Common myeloid progenitor, CD34-positive (primary cell): Measurements from ENCODE around the gene SPACA4.

Experiments
- CTCF ChIA-PET: fragments of 350-600 bp; sonication (Branson Sonifier 250); formaldehyde crosslinking; loops from one replicate; lab custom pipeline; 2021; ENCODE audit warnings: antibody characterized with exemption; lab: Charles Lee
- POLR2A ChIA-PET: fragments of 350-600 bp; sonication (Branson Sonifier 250); formaldehyde crosslinking; loops from one replicate; lab custom pipeline; 2021; ENCODE audit warnings: antibody characterized with exemption; lab: Charles Lee
- DNase-seq, 3 donors: peaks; one replicate each; pipeline versions ENCODE4 v3.0.0 to v3.0.0-alpha.2; 2013
- H3K27ac ChIP-seq, 2 experiments: 1 replicate in 1 of 2; 2 replicates in 1 of 2; pipeline ENCODE4 v1.7.0; 2013; ENCODE audit warnings: inconsistent platforms in 2 of 2, low read length in 2 of 2, mild to moderate bottlenecking in 2 of 2, low read depth in 1 of 2, moderate library complexity in 1 of 2; ENCODE audit not compliant: severe bottlenecking in 2 of 2, insufficient read depth in 1 of 2, poor library complexity in 1 of 2
- H3K27me3 ChIP-seq, 5 experiments: replicated peaks in 2 of 5; 1 replicate in 3 of 5; 2 replicates in 2 of 5; pipeline versions ENCODE4 v1.6.1 to v1.7.0; 2013; ENCODE audit warnings: low read length in 4 of 5, mild to moderate bottlenecking in 2 of 5, moderate library complexity in 2 of 5, inconsistent platforms in 1 of 5; ENCODE audit not compliant: insufficient read depth in 5 of 5, control insufficient read depth in 4 of 5
- H3K36me3 ChIP-seq, 4 experiments: 1 replicate in 2 of 4; 2 replicates in 2 of 4; pipeline versions ENCODE4 v1.6.1 to v1.7.0; 2013; ENCODE audit warnings: low read length in 3 of 4, control low read depth in 1 of 4, mild to moderate bottlenecking in 1 of 4; ENCODE audit not compliant: control insufficient read depth in 4 of 4, insufficient read depth in 4 of 4
- H3K4me1 ChIP-seq, 4 experiments: 1 replicate in 3 of 4; 2 replicates in 1 of 4; pipeline versions ENCODE4 v1.6.1 to v1.7.1; 2013; ENCODE audit warnings: low read length in 3 of 4, mild to moderate bottlenecking in 3 of 4, control low read depth in 1 of 4, inconsistent platforms in 1 of 4, moderate library complexity in 1 of 4; ENCODE audit not compliant: control insufficient read depth in 4 of 4, insufficient read depth in 4 of 4; ENCODE audit errors: control extremely low read depth in 1 of 4
- H3K4me3 ChIP-seq, 7 experiments: 1 replicate in 4 of 7; 2 replicates in 3 of 7; pipeline versions ENCODE4 v1.5.1 to v1.7.0; 2013; ENCODE audit warnings: mild to moderate bottlenecking in 7 of 7, low read length in 6 of 7, moderate library complexity in 6 of 7, inconsistent platforms in 2 of 7, low read depth in 2 of 7, control low read depth in 1 of 7; ENCODE audit not compliant: insufficient read depth in 4 of 7, control insufficient read depth in 1 of 7; ENCODE audit errors: extremely low read depth in 1 of 7
- H3K9me3 ChIP-seq, 5 experiments: 1 replicate in 4 of 5; 2 replicates in 1 of 5; pipeline versions ENCODE4 v1.6.1 to v1.7.1; 2013; ENCODE audit warnings: low read length in 4 of 5, mild to moderate bottlenecking in 2 of 5, inconsistent platforms in 1 of 5, low read depth in 1 of 5, moderate library complexity in 1 of 5; ENCODE audit not compliant: control insufficient read depth in 4 of 5, insufficient read depth in 2 of 5; ENCODE audit errors: control extremely low read depth in 1 of 5
- WGBS: methylation state at CpG from one replicate; pipeline ENCODE4 v1.1.5; 2013; ENCODE audit not compliant: insufficient coverage; 5-methylcytosine and 5-hydroxymethylcytosine counted together

SPACA4 gene

GRCh38 chr19:48623556-48624066 lies 17.1 kb downstream of the SPACA4 start:
- POLR2A ChIA-PET, result interaction anchor here (0.5 to 1.1 kb wide), 3 partner anchors 143 to 221 kb away, joined by 4 to 5 read pairs (median 4); no protein-coding TSS in a partner anchor
- Histone ChIP-seq H3K4me3 (peak overlapping the region in 6 of 7 experiments; percentile 43 to 73 (median 60)), H3K27me3 (no peaks in the 10 kb centered on the region), H3K4me1 (peaks cover 0 to 30% (median 20%) of the 10 kb centered on the region in 4 experiments), H3K27ac (peak overlapping the region; percentile 23 to 77), H3K9me3 (no peaks in the 10 kb centered on the region), H3K36me3 (peaks cover 0 to 15% (median 9%) of the 10 kb centered on the region in 4 experiments)
- CTCF ChIA-PET, result interaction anchor here (0.8 to 2.3 kb wide), 5 partner anchors 8 to 15 kb away, joined by 3 to 6 read pairs (median 3); no protein-coding TSS in a partner anchor
- 58% methylated on average over 8 of the region's 8 CpGs for WGBS
- DNase-seq, result no peak

- WGBS, result 2% methylated on average over 27 of the region's 40 CpGs
- Histone ChIP-seq H3K27me3 (no peaks in the 10 kb centered on the region), H3K36me3 (peaks cover 0 to 16% (median 10%) of the 10 kb centered on the region in 4 experiments), H3K4me3 (peak overlapping the region; percentile 8 to 73 (median 63)), H3K9me3 (no peaks in the 10 kb centered on the region), H3K27ac (peak overlapping the region; percentile 15 to 77), H3K4me1 (peaks cover 0 to 30% (median 20%) of the 10 kb centered on the region in 4 experiments)
- POLR2A ChIA-PET, result interaction anchor here (0.5 to 1.1 kb wide), 3 partner anchors 143 to 1829 kb away, joined by 3 to 5 read pairs (median 4); no protein-coding TSS in a partner anchor
- DNase-seq, result peak; percentile 97 to 98 (median 98)
- CTCF ChIA-PET, result interaction anchor here (0.8 to 2.3 kb wide), 5 partner anchors 8 to 15 kb away, joined by 3 to 6 read pairs (median 3); no protein-coding TSS in a partner anchor
Measured at GRCh38 chr19:48624067-48624594, 17.6 kb downstream of the SPACA4 start.

GRCh38 chr19:48624791-48625723 lies 18.5 kb downstream of the SPACA4 start:
- no peaks in the 10 kb centered on the region for H3K27me3 ChIP-seq
- peak overlapping the region; percentile 15 to 68 for H3K27ac ChIP-seq
- peak overlapping the region in 3 of 7 experiments; percentile 63 to 73 (median 64) for H3K4me3 ChIP-seq
- H3K36me3 ChIP-seq, result peaks cover 0 to 16% (median 12%) of the 10 kb centered on the region in 4 experiments
- no peaks in the 10 kb centered on the region for H3K9me3 ChIP-seq
- ChIA-PET CTCF (interaction anchor here (2.3 kb wide), 1 partner anchor 8 kb away, joined by 6 read pairs; no protein-coding TSS in a partner anchor), POLR2A (no interaction called here)
- H3K4me1 ChIP-seq, result peaks cover 0 to 27% (median 18%) of the 10 kb centered on the region in 4 experiments
- 84% methylated on average over 17 of the region's 24 CpGs for WGBS
- no peak for DNase-seq

- ChIA-PET CTCF (no interaction called here), POLR2A (no interaction called here)
- DNase-seq, result no peak
- H3K36me3 ChIP-seq, result peaks cover 0 to 16% (median 12%) of the 10 kb centered on the region in 4 experiments
- peaks cover 0 to 31% (median 25%) of the 10 kb centered on the region in 4 experiments for H3K4me1 ChIP-seq
- H3K4me3 ChIP-seq, result no peak overlapping the region
- no peaks in the 10 kb centered on the region for H3K9me3 ChIP-seq
- no peak overlapping the region for H3K27ac ChIP-seq
- no peaks in the 10 kb centered on the region for H3K27me3 ChIP-seq
- 96% methylated on average over 26 of the region's 30 CpGs for WGBS
Measured at GRCh38 chr19:48625891-48626327, 19.4 kb downstream of the SPACA4 start.

- DNase-seq, result no peak
- WGBS, result 100% methylated on average over 2 of the region's 6 CpGs
- H3K27ac ChIP-seq, result no peak overlapping the region
- peaks cover 0 to 32% (median 29%) of the 10 kb centered on the region in 4 experiments for H3K4me1 ChIP-seq
- H3K4me3 ChIP-seq, result no peak overlapping the region
- H3K9me3 ChIP-seq, result no peaks in the 10 kb centered on the region
- ChIA-PET CTCF (no interaction called here), POLR2A (interaction anchor here (0.6 kb wide), 1 partner anchor 1143 kb away, joined by 5 read pairs; the partner anchor contains the start of gene KPTN)
- H3K27me3 ChIP-seq, result no peaks in the 10 kb centered on the region
- H3K36me3 ChIP-seq, result peaks cover 0 to 19% (median 13%) of the 10 kb centered on the region in 4 experiments
Measured at GRCh38 chr19:48627201-48627864, 20.8 kb downstream of the SPACA4 start.

- Histone ChIP-seq H3K36me3 (peaks cover 0 to 22% (median 15%) of the 10 kb centered on the region in 4 experiments), H3K9me3 (no peaks in the 10 kb centered on the region), H3K4me3 (no peak overlapping the region), H3K27me3 (no peaks in the 10 kb centered on the region), H3K4me1 (peaks cover 0 to 37% (median 29%) of the 10 kb centered on the region in 4 experiments), H3K27ac (no peak overlapping the region)
- WGBS, result 97% methylated on average over 16 of the region's 17 CpGs
- CTCF ChIA-PET, result no interaction called here
- POLR2A ChIA-PET, result no interaction called here
- DNase-seq, result no peak
Measured at GRCh38 chr19:48627865-48628314, 21.3 kb downstream of the SPACA4 start.
